WTC11 (cell line): ENCODE results near the gene ARHGAP26.

Source experiments
- CBFB ChIP-seq: sonication (generic); formaldehyde crosslinking; IDR thresholded peaks from 2 replicates; pipeline ENCODE4 v1.8.1; 2022; ENCODE audit warnings: mild to moderate bottlenecking, low read depth, missing genetic modification reagents
- CTCF ChIP-seq: fragments of 200-600 bp; IDR thresholded peaks from 2 replicates; pipeline ENCODE4 v1.8.0; 2022; ENCODE audit warnings: antibody characterized with exemption
- NFYB ChIP-seq: sonication (generic); formaldehyde crosslinking; conservative IDR thresholded peaks from 2 replicates; pipeline ENCODE4 v1.8.0; 2022; ENCODE audit warnings: low read depth, missing genetic modification reagents

- TF ChIP-seq CBFB (CRISPR knock-in tag): no peak
- no peak for TF ChIP-seq CTCF
- TF ChIP-seq NFYB (CRISPR knock-in tag): no peak
These were observed 489.1 kb downstream of the ARHGAP26 start for GRCh38 chr5:143259254-143259605.
